CD4-positive, alpha-beta memory T cell (primary cell): Measurements from ENCODE around the gene WDR12. TPM values are rescaled to one million over a fixed set of nuclear protein-coding genes. Genes with fewer than 3 reads are reported as not detected.
"Not testable (repeated sequence)": the region's sequence is repeated elsewhere in the genome, so short reads cannot be mapped to it uniquely, and the experiment has no call there.

Experiments
- CTCF ChIA-PET: fragments of 350-600 bp; sonication (Branson Sonifier 250); formaldehyde crosslinking; loops from one replicate; lab custom pipeline; 2021; ENCODE audit warnings: inconsistent platforms; ENCODE audit not compliant: partially characterized antibody; lab: Charles Lee
- POLR2A ChIA-PET: fragments of 350-600 bp; sonication (Branson Sonifier 250); formaldehyde crosslinking; loops from one replicate; lab custom pipeline; 2021; ENCODE audit not compliant: partially characterized antibody; lab: Charles Lee
- DNase-seq, 5 donors: peaks; one replicate each; pipeline versions ENCODE4 v3.0.0 to v3.0.0-alpha.2; 2020 to 2022; ENCODE audit warnings: mixed read lengths in 1 of 5
- H3K27ac ChIP-seq: one replicate; pipeline ENCODE4 v1.7.0; 2013; ENCODE audit warnings: low read depth, low read length
- H3K27me3 ChIP-seq: 2 replicates; pipeline ENCODE4 v1.7.0; 2013; ENCODE audit warnings: mild to moderate bottlenecking, low read length, moderate library complexity; ENCODE audit not compliant: insufficient read depth
- H3K36me3 ChIP-seq: 2 replicates; pipeline ENCODE4 v1.7.0; 2013; ENCODE audit warnings: mild to moderate bottlenecking, low read length, moderate library complexity; ENCODE audit not compliant: insufficient read depth
- H3K4me1 ChIP-seq: 2 replicates; pipeline ENCODE4 v1.7.0; 2013; ENCODE audit warnings: mild to moderate bottlenecking, low read length, moderate library complexity; ENCODE audit not compliant: insufficient read depth
- H3K4me3 ChIP-seq, 2 donors: one replicate each; pipeline ENCODE4 v1.7.0; 2013; ENCODE audit warnings: low read length in 2 of 2, mild to moderate bottlenecking in 1 of 2
- H3K9me3 ChIP-seq, 2 donors: one replicate each; pipeline ENCODE4 v1.7.0; 2013; ENCODE audit warnings: low read length in 2 of 2, control low read depth in 1 of 2; ENCODE audit not compliant: control insufficient read depth in 1 of 2
- H3K27ac Mint-ChIP-seq, 7 donors: one replicate each; pipeline ENCODE4 v1.8.0; 2020 to 2021; ENCODE audit warnings: mixed read lengths in 7 of 7, mild to moderate bottlenecking in 6 of 7, inconsistent platforms in 3 of 7, moderate library complexity in 3 of 7
- H3K27me3 Mint-ChIP-seq, 2 donors: one replicate each; pipeline ENCODE4 v1.8.0; 2020 to 2021; ENCODE audit warnings: mixed read lengths in 2 of 2
- H3K36me3 Mint-ChIP-seq, 2 donors: one replicate each; pipeline ENCODE4 v1.8.0; 2020 to 2021; ENCODE audit warnings: mixed read lengths in 2 of 2, inconsistent platforms in 1 of 2, mild to moderate bottlenecking in 1 of 2
- H3K4me1 Mint-ChIP-seq, 4 donors: one replicate each; pipeline ENCODE4 v1.8.0; 2020 to 2021; ENCODE audit warnings: mixed read lengths in 4 of 4, mild to moderate bottlenecking in 1 of 4
- H3K4me3 Mint-ChIP-seq, 8 donors: one replicate each; pipeline ENCODE4 v1.8.0; 2020 to 2021; ENCODE audit warnings: mixed read lengths in 8 of 8, mild to moderate bottlenecking in 7 of 8, moderate library complexity in 6 of 8, inconsistent platforms in 3 of 8
- H3K9me3 Mint-ChIP-seq, 8 donors: one replicate each; pipeline ENCODE4 v1.8.0; 2020 to 2021; ENCODE audit warnings: mixed read lengths in 8 of 8, mild to moderate bottlenecking in 5 of 8, inconsistent platforms in 3 of 8, moderate library complexity in 1 of 8
- intact Hi-C: fragments of 100-400 bp; cut with micrococcal nuclease; formaldehyde crosslinking; loops from one replicate; pipeline ENCODE4 v1.15.1; 2023
- polyA plus RNA-seq, 2 donors: library from polyadenylated mRNA; unstranded; fragments of 300-500 nt; fragmentation: Illumina TruSeq; gene quantifications; one replicate each; pipeline ENCODE4 v1.2.3, GENCODE V29; 2021
- total RNA-seq, 2 experiments: library from RNA; stranded (reverse); gene quantifications; one replicate each; pipeline ENCODE4 v1.2.3, GENCODE V29; 2021

Gene WDR12
- total and polyA plus RNA-seq, 4 experiments from 2014 or later = 16.5 to 25.0 (median 20.6) TPM

GRCh38 chr2:202905507-202905906, 6.0 kb downstream of the WDR12 start:
- Mint-ChIP-seq H3K27ac (peak overlapping the region in 1 of 7 donors; percentile 85), H3K4me1 (peaks cover 13 to 29% (median 20%) of the 10 kb centered on the region in 4 donors), H3K36me3 (peaks cover 28 to 32% of the 10 kb centered on the region in 2 donors)
- H3K9me3 ChIP-seq, H3K27ac ChIP-seq, intact Hi-C loops, POLR2A ChIA-PET, H3K27me3 Mint-ChIP-seq, H3K4me1 ChIP-seq, H3K9me3 Mint-ChIP-seq, H3K27me3 ChIP-seq, DNase-seq, H3K36me3 ChIP-seq, H3K4me3 ChIP-seq, H3K4me3 Mint-ChIP-seq: not testable (repeated sequence)
- CTCF ChIA-PET = interaction anchor here (1.0 kb wide), 1 partner anchor 15 kb away, joined by 3 read pairs; no protein-coding TSS in a partner anchor

DNA sequence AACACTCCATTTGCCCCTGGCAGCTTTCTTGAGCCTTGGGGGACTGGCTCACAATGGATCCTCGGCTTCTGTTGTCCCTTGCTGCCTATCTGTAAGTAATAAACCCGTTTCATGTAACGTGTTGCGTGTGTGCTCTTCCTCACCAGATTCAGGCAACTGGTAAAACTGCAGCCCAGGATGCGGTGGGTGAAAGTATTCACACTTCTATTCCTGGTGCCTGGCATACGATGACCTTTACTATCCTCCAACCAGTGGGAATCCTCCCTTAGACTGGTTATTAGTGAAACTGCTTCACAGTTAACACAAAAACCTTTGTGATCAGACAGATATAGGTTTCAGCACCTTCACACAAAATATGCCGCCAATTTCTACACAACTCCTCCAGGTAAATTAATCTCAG, 26.3 kb downstream of the WDR12 start:
- H3K36me3 Mint-ChIP-seq = peaks cover 22 to 47% of the 10 kb centered on the region in 2 donors
- no peaks in the 10 kb centered on the region for H3K9me3 Mint-ChIP-seq
- H3K9me3 ChIP-seq = no peaks in the 10 kb centered on the region
- intact Hi-C loops = no loop called here
- no peak overlapping the region for H3K27ac Mint-ChIP-seq
- H3K27me3 Mint-ChIP-seq = no peaks in the 10 kb centered on the region
- H3K4me1 ChIP-seq = no peaks in the 10 kb centered on the region
- no peak overlapping the region for H3K4me3 Mint-ChIP-seq
- CTCF ChIA-PET = no interaction called here
- POLR2A ChIA-PET = no interaction called here
- H3K27me3 ChIP-seq = no peaks in the 10 kb centered on the region
- H3K27ac ChIP-seq = no peak overlapping the region
- no peaks in the 10 kb centered on the region for H3K4me1 Mint-ChIP-seq
- H3K36me3 ChIP-seq = peaks cover 6% of the 10 kb centered on the region
- DNase-seq = no peak
- no peak overlapping the region for H3K4me3 ChIP-seq

DNA sequence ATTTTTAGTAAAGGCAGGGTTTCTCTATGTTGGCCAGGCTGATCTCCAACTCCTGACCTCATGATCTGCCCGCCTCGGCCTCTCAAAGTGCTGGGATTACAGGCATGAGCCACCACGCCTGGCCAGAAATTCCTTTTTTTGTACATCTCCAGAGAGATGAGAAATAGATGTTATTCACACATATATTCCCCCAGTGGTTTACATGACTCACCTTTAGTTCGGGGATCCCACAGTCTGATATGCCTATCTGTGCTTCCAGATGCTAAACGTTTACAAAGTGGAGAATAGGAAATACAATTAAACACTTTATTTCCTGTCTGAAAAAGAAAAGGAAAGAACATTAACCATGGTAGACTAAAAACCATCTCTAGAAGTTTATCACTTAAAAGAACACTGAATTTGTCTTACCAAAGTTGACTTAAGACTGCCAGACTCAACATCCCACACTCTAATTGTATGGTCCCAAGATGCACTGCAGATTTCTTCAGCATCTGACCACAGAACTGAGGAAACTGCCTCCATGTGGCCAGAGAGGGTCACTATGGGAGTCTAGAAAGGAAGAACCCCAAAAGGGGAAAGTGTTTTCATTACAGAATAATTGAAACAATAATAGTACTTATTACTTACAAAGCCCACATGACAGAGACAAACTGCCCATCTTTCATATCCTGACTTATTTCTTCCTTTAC, 27.3 kb downstream of the WDR12 start:
- H3K27ac ChIP-seq = no peak overlapping the region
- intact Hi-C loops = no loop called here
- no peak overlapping the region for H3K4me3 ChIP-seq
- CTCF ChIA-PET = no interaction called here
- no peak for DNase-seq
- peak overlapping the region in 1 of 7 donors; percentile 22 for H3K27ac Mint-ChIP-seq
- peaks cover 22 to 42% of the 10 kb centered on the region in 2 donors for H3K36me3 Mint-ChIP-seq
- no peaks in the 10 kb centered on the region for H3K4me1 Mint-ChIP-seq
- H3K27me3 ChIP-seq = no peaks in the 10 kb centered on the region
- H3K4me1 ChIP-seq = no peaks in the 10 kb centered on the region
- H3K36me3 ChIP-seq = peaks cover 6% of the 10 kb centered on the region
- POLR2A ChIA-PET = no interaction called here
- no peaks in the 10 kb centered on the region for H3K9me3 ChIP-seq
- no peaks in the 10 kb centered on the region for H3K27me3 Mint-ChIP-seq
- H3K4me3 Mint-ChIP-seq = no peak overlapping the region
- no peaks in the 10 kb centered on the region for H3K9me3 Mint-ChIP-seq

DNA sequence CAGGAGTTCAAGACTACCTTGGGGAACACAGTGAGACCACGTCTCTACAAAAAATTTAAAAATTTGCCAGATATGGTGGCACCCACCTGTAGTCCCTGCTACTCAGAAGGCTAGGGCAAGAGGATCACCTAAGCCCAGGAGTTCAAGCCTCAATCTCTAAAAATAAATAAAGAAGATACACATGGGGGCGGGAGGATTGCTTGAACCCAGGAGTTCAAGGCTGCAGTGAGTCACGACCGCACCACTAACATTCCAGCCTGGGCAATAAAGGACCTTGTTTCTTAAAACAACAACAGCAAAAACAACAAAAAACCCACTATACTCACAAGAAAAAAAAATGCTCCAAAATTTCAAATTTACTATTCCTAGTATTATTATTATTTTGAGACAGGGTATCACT, 29.9 kb downstream of the WDR12 start:
- Mint-ChIP-seq H3K36me3 (peaks cover 22 to 31% of the 10 kb centered on the region in 2 donors), H3K9me3 (no peaks in the 10 kb centered on the region), H3K27ac (no peak overlapping the region), H3K27me3 (no peaks in the 10 kb centered on the region), H3K4me1 (no peaks in the 10 kb centered on the region), H3K4me3 (no peak overlapping the region)
- Histone ChIP-seq H3K9me3 (no peaks in the 10 kb centered on the region), H3K36me3 (peaks cover 6% of the 10 kb centered on the region), H3K4me1 (no peaks in the 10 kb centered on the region), H3K27ac (no peak overlapping the region), H3K27me3 (no peaks in the 10 kb centered on the region), H3K4me3 (no peak overlapping the region)
- POLR2A ChIA-PET = no interaction called here
- intact Hi-C loops = no loop called here
- CTCF ChIA-PET = interaction anchor here (1.7 kb wide), 1 partner anchor 10 kb away, joined by 9 read pairs; the partner anchor contains the start of gene ICA1L
- no peak for DNase-seq

GRCh38 chr2:202877699-202878098, 33.8 kb downstream of the WDR12 start:
- ChIA-PET CTCF (interaction anchor here (0.6 kb wide), 1 partner anchor 9 kb away, joined by 3 read pairs; no protein-coding TSS in a partner anchor), POLR2A (no interaction called here)
- H3K9me3 Mint-ChIP-seq = no peaks in the 10 kb centered on the region
- H3K4me1 Mint-ChIP-seq = peaks cover 0 to 4% (median under 1%) of the 10 kb centered on the region in 4 donors
- no peak overlapping the region for H3K4me3 Mint-ChIP-seq
- DNase-seq = no peak
- intact Hi-C loops = loop anchor here (10.0 kb wide), 1 partner anchor 137 kb away; the partner anchor contains the start of gene NBEAL1
- no peaks in the 10 kb centered on the region for H3K4me1 ChIP-seq
- no peaks in the 10 kb centered on the region for H3K36me3 ChIP-seq
- H3K36me3 Mint-ChIP-seq = peaks cover 3 to 4% of the 10 kb centered on the region in 2 donors
- H3K9me3 ChIP-seq = no peaks in the 10 kb centered on the region
- H3K27me3 ChIP-seq = no peaks in the 10 kb centered on the region
- H3K27me3 Mint-ChIP-seq = no peaks in the 10 kb centered on the region
- no peak overlapping the region for H3K27ac ChIP-seq
- no peak overlapping the region for H3K27ac Mint-ChIP-seq
- H3K4me3 ChIP-seq = no peak overlapping the region

DNA sequence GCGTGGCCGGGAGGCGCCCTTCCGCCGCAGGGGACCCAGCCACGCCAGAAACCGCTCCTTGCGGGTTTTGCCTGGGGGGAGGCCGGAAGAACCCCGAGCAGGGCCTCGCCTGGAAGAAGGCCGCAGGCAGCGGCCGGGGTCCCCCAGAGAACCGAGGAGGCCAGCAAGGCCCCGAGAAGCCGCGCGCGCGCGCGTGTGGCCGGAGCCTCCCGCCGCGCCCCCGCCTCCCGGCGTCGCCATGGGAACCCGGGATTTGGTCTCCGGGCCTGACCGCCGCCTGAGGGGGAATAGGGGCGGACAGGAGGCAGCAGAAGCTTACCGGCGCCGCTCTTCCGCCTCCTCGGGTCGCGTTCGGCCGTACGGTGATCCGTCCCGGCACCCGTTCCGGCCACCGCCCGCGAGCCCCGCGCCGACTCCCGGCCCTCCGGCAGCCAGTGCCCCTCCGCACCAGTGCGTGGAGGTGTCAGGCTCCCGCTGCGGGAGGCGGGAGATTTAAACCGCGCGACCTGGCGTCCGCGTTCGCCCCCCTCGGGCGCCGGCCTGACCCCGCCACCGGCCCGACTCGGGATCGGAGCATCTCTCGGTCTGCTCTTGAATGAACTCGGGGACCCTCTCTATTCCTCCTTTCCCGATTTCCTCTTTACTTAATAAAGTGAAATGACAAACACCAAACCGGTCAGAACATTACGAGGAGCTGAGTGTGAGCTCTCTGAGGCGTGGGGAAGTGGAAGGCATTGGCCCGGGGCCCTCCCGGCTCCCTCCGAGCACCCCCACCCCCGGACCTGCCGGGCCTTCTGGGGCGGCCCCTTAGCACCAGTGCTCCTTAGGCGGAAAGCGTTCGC, 40.0 kb downstream of the WDR12 start, which contains the start of gene ICA1L:
Gene ICA1L (minus strand): TSS at position 467 of the 842 bp plus-strand sequence. CDS start 42,757 bp downstream, outside the sequence.
- peak within 1 kb of the TSS; percentile 51 for H3K27ac ChIP-seq
- no peaks in the 10 kb centered on the region for H3K27me3 Mint-ChIP-seq

More for the DNA sequence above, 40.0 kb downstream of the WDR12 start, which contains the start of gene ICA1L:
- DNase-seq = peak; percentile 29 to 58 (median 42)
- ChIA-PET POLR2A (interaction anchor here (1.1 to 2.6 kb wide), 4 partner anchors 10 to 236 kb away, joined by 3 to 9 read pairs (median 4); partner anchors contain the start of genes FAM117B, NBEAL1 and WDR12), CTCF (interaction anchor here (0.5 to 4.6 kb wide), 12 partner anchors 9 to 321 kb away, joined by 3 to 53 read pairs (median 4); no protein-coding TSS in a partner anchor)
- Mint-ChIP-seq H3K9me3 (no peaks in the 10 kb centered on the region), H3K4me1 (peaks cover 5 to 13% (median 9%) of the 10 kb centered on the region in 4 donors), H3K36me3 (peaks cover 0 to 6% of the 10 kb centered on the region in 2 donors), H3K4me3 (peak within 1 kb of the TSS; percentile 90 to 97 (median 94)), H3K27ac (peak within 1 kb of the TSS in 6 of 7 donors; percentile 56 to 85 (median 70))
- peak within 1 kb of the TSS; percentile 59 to 62 for H3K4me3 ChIP-seq
- H3K36me3 ChIP-seq = no peaks in the 10 kb centered on the region
- H3K9me3 ChIP-seq = no peaks in the 10 kb centered on the region
- intact Hi-C loops = loop anchor here (2.0 to 10.0 kb wide), 3 partner anchors 143 to 366 kb away; partner anchors contain the start of genes CYP20A1, FAM117B and NBEAL1
- peaks cover 3% of the 10 kb centered on the region for H3K4me1 ChIP-seq
- H3K27me3 ChIP-seq = no peaks in the 10 kb centered on the region
